HK-2 (cell line): ENCODE results near the gene WDR11.

Experiments used
- DNase-seq: peaks from one replicate; pipeline ENCODE4 v3.0.0-alpha.2; 2018; ENCODE audit not compliant: unreplicated experiment

Gene WDR11

DNA sequence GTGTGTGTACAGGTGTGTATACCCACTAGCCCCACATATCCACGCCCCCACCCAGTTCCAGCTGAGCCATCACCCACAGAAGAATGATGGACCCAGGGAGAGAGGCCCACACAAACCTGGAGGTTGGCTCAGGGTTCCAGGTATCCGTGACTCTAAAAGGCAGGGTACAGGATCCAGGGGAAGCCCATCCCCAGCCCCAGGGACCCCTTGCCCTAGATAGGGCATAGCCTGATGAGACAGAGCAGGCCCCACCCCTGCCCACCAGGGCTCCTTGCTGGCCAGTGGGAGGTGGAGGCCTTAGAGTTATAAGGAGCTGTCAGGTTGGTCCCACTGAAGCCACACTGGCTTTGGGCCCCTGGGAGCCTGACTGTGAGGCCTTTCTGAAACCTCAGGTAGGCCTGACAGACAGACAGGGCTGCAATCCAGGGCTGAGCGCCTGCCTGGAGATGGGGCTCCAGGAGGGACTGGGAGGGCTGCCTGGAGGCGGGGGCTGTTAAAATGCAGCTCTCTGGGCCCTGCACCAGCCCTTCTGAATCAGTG, 93.5 kb downstream of the WDR11 start:
- no peak for DNase-seq

DNA sequence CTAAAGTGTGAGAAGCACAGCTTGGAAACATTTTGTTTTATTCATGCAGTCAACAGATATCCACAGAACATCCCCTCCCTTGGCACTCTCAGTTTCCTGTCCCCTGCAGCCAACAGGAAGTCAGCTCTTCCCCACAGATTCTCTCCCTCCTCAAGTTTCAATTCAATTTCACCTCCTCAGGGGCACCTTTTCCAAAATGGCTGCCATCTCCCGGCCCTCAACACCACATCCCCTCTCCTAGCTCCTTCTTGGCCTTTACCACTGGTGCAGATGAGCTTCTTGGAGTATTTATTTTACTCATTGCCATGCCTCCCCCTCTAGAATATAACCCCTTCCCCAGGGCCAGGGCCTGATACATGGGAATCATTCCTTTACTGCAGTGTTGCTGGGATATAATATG, 94.0 kb downstream of the WDR11 start:
- DNase-seq: no peak

GRCh38 chr10:120945801-120946302, 94.7 kb downstream of the WDR11 start:
- DNase-seq: no peak

GRCh38 chr10:120946497-120946896, 95.3 kb downstream of the WDR11 start:
- DNase-seq: no peak

- DNase-seq: peak; percentile 57
These were observed 97.9 kb downstream of the WDR11 start for GRCh38 chr10:120948889-120949608.

GRCh38 chr10:120949609-120950031, 98.5 kb downstream of the WDR11 start:
- peak; percentile 3 for DNase-seq

DNA sequence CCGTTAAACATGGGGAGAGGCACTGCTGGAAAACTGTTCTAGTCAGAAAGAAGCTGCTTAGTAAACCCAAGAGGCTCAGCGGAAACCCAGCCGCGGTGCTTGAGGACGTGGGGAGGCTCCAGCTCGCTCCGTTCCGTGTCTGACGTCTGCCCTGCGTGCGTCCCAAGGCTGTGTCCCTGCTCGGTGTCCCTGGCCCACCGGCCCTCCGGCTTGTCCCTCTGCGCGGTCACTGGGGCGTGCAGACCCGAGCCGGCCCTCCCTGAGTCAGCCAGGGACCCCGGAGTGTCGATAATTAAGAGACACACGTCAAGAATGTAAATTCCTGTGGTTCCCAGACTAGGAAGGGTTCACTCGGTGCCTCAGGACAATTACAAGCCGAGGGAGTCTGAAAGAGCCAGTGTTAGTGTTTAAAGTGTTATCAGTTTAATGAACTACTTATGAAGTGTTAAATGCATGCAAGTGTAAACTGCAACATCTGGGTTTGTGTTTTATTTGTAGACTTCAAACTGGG, 98.9 kb downstream of the WDR11 start:
- DNase-seq: peak; percentile 34

DNA sequence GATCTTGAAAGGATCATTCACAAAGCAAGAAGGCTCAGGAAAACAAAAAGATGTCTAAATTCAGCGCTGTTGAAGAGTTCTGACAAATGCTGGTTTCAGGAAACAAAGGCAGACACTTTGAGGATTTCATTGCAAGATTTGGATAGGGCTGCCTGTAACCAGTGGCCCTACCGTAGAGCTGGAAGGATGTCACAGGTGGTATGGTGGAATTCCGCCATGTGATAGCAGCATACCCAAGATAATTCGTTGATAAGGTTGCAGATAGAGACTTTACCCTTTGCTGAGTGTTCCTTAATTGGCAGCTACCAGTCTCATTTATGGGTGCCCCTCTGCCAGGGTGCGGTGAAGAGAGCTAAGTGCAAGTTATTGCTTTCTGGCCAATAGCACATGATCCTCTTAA, 100.1 kb downstream of the WDR11 start:
- DNase-seq: no peak

- no peak for DNase-seq
These were observed 102.7 kb downstream of the WDR11 start for GRCh38 chr10:120953897-120954296.
